NCI-H226 (cell line): Measurements from ENCODE around the gene SRCAP.

ENCODE experiments used
- DNase-seq: peaks from one replicate; pipeline ENCODE4 v3.0.0-alpha.2; 2015

SRCAP gene

DNA sequence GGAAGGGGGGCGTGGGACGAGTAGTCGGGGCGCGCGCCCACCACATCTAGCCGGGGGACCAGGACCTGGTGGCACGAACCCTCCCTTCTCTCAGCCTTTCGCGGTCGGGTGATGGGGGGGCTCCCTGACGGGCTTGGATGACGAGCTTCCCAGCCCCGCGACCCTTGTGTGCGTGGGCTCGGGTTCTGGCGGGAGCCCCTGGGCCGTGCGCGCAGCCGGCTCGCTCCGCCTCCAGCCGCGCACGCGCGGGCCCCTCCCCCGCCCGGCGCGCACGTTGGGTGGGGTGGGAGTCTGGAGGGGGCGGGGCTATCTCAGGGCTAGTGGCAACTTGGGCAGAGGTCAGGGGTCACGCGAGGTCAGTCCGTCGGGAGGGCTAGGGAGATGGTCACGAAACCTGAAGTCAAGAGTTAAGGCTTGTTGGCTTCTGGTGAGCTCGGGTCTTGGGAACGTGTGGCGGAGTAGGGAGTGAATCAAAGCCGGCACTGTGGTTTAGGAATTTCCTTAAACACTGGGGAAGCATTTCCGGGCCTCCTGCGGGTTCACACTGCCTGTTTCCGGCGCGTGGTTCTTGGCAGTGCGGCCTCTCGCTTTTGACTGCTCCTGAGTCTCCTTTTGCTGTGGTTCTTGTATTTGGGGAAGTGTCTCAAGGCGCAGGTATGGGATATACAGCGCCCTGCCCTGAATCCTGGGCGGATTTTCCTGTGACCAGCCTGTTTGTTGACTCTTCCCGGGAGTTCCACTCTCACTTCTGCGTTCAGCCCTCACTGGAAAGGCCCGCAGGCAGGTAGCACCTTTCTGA, at the start of gene SRCAP:
TSS of gene SRCAP (plus strand) at position 356 of the 799 bp plus-strand sequence. CDS start 1,654 bp downstream, outside the sequence.
- DNase-seq = peak; percentile 63

DNA sequence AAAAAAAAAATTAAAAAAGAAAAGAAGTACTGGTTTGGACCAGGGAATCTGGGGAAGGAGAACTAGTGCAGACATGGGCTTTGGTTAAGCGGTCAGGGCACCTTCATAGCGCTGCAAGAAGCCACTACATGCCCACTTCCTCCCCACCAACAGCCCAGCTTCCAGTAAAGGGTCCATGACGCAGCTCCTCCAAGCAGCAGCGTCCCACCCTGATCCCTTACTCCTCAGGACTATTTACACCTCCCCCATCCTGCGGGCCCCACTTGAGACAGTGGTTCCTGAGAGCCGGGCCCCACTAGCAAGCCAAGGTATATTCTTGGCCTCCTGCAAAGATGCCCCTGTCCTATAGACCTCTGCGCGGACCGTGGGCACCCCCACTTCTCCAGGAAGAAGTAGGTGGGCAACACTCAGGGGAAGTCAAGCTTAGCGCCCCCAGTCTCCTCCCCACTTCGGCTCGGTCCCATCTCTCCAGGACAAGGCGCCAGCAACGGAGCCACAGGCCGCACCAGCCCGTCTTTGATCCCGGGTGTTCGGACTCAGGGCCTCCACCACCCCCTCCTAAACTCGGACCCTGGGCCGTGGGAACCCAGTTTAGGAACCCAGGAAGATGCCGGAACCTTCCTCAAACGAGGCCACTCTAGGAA, 49.1 kb upstream of the SRCAP start:
- DNase-seq = no peak

DNA sequence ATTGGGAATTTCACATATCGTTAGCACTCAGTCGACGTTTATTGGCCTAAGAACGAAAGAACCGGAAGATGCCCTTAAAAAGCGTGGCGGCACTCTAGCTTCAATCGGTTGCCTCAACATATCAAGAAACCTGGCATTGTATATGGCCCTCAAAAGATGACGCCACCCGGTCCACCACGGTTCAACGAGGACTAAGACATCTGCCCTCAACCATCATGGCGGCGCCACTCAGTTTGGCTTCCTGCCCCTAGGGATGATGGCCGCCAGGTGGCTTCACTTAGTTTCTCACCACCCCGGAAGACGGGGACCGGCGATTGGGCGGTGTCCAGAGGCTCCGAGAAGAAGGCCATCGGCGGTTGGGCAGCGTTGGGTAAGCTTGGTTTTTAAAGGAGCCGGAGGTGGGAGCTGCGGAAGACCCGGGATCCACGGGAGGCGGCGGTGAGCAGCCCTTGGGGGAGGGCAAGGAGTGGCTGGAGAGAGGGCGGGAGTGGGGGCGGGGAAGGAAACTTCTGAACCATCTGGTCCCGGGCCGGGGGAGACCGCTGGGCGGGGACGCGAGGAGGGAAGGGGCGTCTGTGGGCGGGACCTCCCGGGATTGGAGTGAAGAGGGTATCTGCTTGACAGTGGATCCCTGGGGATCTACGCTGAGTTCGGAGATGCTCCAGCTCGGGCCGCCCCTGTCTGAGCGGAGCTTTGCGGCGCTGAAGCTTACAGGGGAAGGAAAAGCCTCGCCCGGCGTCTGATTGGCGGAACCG, 48.4 kb upstream of the SRCAP start, which contains the start of gene PRR14:
TSS of gene PRR14 (plus strand) at position 592 of the 755 bp plus-strand sequence. CDS start 686 bp downstream, outside the sequence.
- DNase-seq = peak; percentile 99

DNA sequence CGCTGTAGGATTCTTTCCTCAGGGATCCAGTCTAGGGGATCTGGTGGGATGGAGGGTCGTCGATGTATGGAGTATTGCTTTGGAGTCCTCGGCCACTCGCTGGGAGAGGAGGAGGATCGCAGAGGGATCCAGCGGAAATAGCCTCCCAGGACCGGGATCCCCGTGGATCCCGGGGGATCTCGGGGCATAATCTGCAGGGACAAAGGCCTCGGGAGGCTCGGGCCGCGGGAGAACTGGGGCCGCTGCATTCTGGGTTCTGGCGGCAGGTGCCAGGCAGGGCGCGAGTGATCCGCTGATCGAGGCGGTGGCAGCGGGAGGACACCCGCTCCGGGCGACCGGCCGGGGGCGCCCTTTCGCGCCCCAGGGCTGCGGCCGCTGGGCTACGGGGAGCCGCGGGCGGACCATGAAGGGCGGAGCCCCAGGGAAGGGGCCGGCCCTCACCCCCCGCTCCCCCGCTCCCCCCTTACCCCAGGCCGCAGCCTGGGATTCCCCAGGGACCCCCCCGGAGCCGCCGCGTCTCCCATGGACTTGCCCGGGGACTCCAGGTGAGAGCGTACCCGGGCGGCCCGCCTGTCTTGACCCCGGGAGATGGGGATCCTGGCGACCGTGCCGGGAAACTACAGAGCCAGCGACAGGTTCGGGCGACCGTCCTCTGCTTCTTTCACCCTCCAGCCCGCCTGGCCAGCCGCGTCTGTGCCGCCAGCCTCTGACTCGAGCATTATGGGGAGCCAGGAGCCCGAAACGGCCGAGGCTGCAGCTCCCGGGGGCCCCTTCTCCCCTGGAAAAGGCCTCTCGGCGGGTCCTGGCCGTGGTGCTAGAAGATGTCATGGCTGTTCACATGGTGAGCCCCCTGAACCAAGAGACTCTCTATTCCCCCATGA, 47.6 kb upstream of the SRCAP start:
- DNase-seq = peak; percentile 40

DNA sequence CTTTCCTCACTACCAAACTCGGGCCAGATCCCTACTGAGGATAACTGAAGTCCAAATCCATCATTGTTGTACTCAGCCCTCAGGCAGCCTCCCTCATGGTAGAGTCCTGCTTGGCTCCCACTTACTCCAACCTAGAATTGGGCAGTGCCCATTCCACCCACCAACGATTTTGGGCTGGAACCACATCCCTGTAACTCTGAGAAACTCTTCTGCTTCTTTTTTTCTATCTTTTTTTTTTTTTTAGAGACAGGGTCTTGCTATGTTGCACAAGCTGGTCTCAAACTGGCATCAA, 47.0 kb upstream of the SRCAP start:
- DNase-seq = no peak

DNA sequence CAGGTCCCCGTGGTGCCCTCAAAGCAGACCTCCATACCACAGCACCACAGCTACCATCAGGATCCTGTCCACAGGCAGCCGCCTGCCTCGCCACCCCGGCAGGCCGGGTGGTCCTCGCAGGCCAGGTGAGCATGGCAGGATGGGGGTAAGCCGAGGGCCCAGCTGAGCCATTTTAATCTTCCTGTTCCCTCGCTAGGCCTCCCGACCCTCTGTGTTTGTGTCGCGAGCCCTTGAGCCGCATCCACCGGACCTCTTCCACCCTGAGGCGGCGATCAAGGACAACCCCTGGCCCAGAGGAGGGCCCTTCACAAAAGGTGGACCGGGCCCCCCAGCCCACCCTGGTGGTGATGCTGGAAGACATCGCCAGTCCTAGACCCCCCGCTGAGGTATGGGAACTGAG, 46.3 kb upstream of the SRCAP start:
- no peak for DNase-seq

DNA sequence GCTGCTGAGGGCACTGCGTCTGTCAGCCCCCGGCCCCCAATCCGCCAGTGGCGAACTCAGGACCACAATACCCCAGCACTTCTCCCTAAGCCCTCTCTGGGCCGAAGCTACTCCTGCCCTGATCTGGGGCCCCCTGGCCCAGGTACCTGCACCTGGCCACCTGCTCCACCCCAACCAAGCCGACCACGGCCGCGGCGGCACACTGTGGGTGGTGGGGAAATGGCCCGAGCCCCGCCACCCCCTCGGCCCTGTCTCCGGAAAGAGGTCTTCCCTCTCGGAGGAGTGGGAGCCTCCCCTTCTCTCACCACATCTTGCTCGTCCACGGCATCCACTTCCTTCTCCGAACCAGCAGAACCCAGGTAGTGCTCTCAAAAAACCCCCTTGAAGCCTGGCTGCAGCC, 44.1 kb upstream of the SRCAP start:
- no peak for DNase-seq

DNA sequence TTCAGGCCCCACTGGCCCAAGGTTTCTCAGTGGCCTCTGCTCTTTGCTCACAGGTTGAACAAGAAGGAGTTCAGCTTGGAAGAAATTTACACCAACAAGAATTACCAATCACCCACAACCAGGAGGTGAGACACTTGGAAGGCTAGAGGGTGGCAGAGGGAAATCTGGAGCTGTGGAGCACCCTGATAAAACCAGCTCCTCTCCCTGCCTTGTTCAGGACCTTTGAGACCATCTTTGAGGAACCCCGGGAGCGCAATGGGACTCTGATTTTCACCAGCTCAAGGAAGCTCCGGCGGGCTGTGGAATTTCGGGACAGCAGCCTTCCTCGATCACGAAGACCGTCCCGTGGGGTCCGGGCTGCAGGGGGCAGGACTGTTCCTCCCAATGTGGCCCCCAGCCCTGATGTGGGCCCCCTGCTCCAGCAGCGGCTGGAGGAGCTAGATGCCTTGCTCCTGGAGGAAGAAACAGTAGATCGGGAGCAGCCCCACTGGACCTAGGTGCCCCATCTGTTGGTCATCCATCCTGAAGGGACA, 43.1 kb upstream of the SRCAP start:
- no peak for DNase-seq

DNA sequence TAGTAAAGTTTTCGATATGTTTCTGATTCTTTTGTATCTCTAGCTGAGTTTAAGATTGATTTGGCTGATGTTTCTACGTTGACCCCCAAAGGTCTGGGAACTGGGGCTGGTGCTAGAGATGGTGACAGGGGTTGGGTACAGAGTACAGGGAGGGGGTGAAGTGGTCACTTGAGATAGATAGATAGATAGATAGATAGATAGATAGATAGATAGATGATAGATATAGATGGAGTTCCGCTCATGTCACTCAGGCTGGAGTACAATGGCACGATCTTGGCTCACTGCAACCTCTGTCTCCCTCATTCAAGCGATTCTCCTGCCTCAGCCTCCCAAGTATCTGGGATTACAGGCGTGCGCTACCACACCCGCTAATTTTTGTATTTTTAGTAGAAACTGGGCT, 42.6 kb upstream of the SRCAP start:
- no peak for DNase-seq

DNA sequence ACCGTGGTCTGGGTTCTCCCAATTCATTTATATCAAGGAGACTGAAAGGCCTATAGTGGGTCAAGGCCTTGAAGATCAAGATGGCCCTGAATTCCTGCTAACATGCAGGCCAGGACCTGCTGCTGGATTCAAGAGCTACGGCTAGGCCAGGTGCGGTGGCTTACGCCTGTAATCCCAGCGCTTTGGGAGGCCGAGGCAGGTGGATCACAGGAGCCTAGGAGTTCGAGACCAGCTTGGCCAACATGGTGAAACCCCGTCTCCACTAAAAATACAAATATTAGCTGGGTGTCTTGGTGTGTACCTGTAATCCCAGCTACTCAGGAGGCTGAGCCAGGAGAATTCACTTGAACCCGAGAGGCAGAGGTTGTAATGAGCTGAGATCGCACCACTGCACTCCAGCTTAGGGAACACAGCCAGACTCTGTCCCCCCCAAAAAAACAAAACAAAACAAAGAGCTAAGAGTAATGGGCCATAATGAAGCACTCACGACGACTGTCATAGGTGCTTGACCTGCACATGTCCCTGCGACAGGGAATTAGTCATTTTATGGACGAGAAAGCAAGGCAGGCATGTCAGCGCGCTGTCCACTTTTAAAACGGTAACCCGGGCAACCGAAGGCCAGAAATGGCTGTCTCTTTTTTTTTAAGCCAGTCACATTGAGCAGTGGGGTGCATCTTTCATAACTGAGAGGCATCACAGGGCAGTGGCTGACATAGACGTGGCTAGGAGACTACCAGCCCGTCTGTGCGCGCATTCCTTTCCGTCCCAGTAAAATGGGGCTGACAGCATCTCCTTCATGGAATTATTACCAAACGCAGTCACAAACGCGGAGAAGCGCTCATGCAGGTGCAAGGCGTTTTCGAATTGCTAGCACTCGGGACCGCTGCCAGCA, 41.8 kb upstream of the SRCAP start:
- DNase-seq = no peak

DNA sequence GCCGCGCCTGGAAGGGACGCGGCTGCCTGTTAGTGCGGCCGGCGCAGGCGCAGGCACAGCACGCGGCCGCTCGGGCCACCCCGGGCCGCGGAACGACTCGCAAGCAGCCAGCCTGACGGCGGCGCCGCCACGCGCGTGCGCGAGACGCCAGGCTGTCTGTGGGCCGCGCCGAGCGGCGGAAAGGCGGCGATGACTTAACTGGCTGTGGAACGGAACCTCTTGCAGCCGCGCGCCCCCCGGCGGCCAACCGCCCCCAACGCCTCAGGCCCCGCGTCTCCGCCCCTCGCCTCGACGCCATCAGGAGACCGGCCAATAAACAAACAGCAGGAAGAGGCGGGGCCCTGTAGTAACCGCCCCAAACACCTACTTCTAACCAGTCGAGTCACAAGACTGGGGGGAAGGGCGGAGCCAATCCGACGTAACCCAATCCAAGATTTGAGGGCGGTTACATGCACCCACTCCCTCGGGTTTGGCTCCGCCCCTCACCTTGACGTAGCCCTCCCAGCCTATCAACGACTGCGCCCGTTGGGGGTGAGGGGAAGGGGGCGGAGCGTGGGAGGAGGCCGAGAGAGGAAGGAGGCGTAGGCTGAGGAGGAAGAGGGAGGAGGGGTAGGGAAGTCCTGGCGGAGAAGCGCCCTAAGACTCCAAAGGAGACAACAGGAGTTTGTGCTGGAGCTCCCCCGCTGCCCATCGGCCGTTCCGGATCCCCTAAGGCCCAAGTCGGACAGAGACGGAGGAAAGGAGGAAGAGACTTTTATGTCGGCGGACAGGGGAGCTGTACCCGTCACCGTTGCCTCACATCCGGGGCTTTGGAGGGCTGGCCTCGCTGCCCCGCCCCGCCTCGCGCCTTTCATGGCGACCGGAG, 40.9 kb upstream of the SRCAP start, which contains the start of gene FBRS:
TSS of gene FBRS (plus strand) at position 566 of the 865 bp plus-strand sequence. CDS start 1,088 bp downstream, outside the sequence.
- DNase-seq = peak; percentile 99

DNA sequence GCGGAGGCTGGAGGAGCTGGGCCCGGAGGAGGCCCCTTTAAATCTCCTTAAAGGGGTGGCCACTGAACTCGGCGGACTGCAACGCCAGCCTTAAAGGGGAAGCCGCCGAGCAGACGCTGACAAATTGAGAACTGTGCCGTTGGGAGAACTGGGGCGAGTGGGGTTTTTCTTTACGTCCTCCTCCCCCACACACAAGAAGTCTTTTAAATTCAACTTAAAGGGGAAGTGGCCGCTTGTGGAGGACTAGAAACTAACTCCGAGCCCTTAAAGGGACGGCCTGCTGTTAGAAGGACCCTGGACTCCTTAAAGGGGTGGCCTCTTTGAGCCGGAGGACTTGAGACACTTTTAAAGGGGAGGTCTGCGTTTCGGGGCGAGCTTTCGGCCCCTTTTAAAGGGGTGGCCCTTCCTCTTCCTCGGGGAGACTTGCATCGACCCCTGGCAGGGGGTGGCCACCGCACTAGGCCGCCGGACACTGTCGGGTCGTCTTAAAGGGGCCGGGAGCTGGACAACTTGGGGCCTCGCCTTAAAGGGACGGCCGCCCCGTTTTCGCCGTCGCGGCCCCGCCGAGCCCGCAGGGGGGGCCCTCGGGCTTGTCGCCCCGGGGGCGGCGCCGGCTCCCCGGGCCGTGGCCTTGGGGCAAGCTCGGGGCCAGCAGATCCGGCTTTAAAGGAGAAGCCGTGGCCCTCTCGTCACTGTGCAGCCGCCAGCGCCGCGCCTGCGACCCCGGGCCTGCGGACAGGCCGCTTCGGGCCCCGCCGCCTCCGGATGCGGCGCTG, 40.1 kb upstream of the SRCAP start:
- peak; percentile 93 for DNase-seq

DNA sequence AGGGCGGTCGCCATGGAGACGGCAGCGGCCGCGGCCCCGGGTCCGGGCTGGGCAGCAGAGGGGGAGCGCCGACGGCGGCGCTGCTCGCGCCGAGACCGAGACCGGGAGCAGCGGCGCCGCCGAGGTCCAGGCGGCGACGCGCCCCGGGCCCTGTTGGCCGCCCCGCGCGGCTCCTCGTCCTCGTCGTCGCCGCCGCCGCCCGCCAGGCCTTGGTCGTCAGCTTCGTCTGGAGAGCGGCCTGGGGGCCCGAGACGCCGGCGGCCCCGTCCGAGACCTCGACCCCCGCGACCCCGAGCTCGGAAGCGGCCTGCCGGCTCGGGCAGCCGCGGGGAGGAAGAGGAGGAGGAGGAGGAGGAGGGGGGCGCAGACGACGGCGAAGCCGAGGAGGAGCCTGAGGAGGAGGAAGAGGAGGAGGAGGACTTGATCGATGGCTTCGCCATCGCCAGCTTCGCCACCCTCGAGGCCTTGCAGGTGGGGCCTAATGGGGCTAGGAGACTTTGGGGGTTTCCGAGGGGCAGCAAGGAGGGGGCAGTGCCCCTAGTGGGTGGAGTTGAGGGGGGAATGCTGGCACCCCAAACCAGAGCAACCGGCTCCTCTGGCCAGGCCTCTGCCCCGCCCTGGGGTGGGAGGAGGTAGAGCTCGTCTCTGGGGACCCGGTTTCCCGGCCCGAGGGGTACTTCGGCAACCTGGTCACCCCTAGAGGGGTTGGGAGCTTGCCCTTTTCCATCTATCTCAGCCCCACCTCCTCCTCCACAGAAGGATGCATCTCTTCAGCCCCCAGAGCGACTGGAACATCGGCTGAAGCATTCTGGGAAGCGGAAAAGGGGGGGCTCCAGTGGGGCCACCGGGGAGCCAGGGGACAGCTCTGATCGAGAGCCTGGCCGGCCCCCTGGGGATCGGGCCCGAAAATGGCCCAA, 39.2 kb upstream of the SRCAP start:
- peak; percentile 12 for DNase-seq

DNA sequence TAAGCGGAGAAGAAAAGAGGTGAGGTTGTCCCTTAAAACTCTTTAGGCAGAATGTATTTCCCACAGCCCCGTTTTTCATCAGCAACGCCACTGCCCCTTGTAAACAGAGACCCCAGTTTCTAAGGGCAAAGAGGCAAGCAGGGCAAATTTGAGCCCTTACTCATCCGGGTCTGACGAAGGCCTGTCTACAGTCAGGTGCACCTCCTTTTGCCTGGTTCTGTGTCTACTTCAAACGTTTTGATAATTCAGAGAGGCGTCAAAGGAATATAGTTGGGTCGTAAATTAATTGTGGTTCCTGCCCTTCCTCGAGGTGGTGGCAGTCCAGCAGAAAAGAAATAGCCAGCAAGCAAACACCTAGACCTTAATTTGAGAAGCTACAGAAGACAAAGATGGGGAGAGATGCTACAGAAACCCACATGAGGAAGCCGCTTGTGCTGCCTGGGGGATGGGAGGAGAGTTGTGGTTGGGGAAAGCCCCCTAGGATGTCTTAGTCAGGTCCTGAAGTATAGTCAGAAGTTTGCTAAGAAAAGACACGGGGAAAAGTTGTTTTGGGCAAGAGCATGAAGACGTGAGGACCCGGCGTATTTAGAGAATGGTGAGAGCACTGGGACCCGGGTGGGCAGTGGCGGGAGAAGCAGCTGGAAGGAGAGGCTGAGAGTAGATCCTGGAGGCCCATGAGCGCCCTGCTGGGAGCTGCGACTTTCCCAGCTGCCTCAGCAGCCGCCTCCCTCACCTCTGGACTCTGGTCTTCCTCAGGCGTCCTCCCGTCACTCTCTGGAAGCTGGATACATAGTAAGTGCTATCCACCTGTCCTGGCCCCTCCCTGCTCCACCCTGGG, 38.3 kb upstream of the SRCAP start:
- no peak for DNase-seq

DNA sequence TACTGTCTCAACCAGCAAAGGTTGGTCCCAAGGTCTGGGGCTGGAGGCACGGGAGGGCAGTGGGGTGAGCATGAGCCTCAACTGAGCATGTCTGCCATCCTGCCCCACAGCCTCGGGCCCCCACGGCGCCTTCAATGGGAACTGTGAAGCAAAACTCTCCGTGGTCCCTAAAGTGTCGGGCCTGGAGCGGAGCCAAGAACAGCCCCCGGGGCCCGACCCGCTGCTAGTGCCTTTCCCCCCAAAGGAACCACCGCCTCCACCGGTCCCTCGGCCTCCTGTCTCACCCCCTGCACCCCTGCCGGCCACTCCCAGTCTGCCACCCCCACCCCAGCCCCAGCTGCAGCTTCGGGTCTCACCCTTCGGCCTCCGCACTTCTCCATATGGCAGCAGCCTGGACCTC, 36.5 kb upstream of the SRCAP start:
- no peak for DNase-seq

DNA sequence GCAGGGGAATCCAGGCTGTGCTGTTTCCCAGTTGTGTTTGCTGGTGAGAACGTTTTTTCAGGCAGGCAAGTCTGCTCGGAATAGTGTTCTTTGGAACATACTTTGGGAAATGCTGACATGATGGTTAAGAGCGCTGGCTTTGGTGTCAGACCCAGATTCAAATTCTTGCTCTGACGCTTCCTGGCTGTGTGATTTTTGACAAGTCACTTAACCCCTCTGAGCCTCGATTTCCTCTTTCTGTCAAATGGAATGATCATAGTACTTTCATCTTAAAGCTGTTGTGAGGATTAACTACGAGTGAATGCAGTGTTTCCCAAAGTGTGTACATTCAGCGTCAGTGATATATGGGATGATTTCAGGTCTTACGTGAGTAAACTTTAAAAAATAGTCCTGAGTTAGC, 35.9 kb upstream of the SRCAP start:
- DNase-seq = no peak

DNA sequence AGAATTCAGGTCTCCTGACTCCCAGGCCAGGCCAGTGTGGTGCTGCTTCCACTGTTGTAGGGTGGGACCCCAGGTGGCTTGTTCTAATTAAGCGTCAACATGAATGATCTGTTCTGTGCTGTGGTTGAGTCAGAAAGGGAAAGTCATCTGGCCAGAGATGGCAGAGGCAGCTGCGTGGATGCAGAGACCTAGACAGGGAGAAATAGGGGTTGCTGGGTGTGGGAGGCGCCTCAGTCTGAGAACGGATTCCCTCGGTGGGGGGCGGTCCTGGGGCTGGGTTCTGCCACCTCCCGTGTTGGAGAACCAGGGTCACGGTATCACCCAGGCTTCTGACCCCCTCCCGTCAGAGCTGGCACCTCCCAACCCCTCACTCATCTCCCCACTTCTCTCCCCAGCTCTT, 35.2 kb upstream of the SRCAP start:
- no peak for DNase-seq
